CD14-positive monocyte (primary cell): Measurements from ENCODE around the gene HOXD4. TPM values are rescaled to one million over a fixed set of nuclear protein-coding genes. Genes with fewer than 3 reads are reported as not detected.

Source experiments
- DNase-seq, 3 donors: peaks; one replicate each; pipeline ENCODE4 v3.0.0-alpha.2; 2011 to 2022
- H2AFZ ChIP-seq: 2 replicates; pipeline ENCODE4 v1.6.0; 2012; ENCODE audit warnings: mild to moderate bottlenecking, low read depth, low read length, inconsistent platforms; ENCODE audit not compliant: insufficient read depth, poor library complexity, severe bottlenecking
- H3K27ac ChIP-seq, 2 donors: 1 replicate in 1 of 2; 2 replicates in 1 of 2; pipeline ENCODE4 v1.5.1; 2012 to 2013; ENCODE audit warnings: low read length in 2 of 2, control low read depth in 1 of 2, inconsistent platforms in 1 of 2, low read depth in 1 of 2, mild to moderate bottlenecking in 1 of 2
- H3K27me3 ChIP-seq, 2 donors: one replicate each; pipeline versions ENCODE4 v1.6.0 to v1.6.1; 2011 to 2013; ENCODE audit warnings: low read length in 2 of 2; ENCODE audit not compliant: control insufficient read depth in 2 of 2, insufficient read depth in 2 of 2
- H3K36me3 ChIP-seq, 2 donors: replicated peaks in 1 of 2; 1 replicate in 1 of 2; 2 replicates in 1 of 2; pipeline versions ENCODE4 v1.5.1 to v1.6.1; 2012 to 2013; ENCODE audit warnings: low read length in 2 of 2, control low read depth in 1 of 2, inconsistent platforms in 1 of 2, mild to moderate bottlenecking in 1 of 2; ENCODE audit not compliant: insufficient read depth in 2 of 2, control insufficient read depth in 1 of 2
- H3K4me1 ChIP-seq, 2 donors: 1 replicate in 1 of 2; 2 replicates in 1 of 2; pipeline versions ENCODE4 v1.5.1 to v1.6.1; 2012 to 2013; ENCODE audit warnings: low read length in 2 of 2, control low read depth in 1 of 2, inconsistent platforms in 1 of 2, mild to moderate bottlenecking in 1 of 2, moderate library complexity in 1 of 2; ENCODE audit not compliant: insufficient read depth in 2 of 2, control insufficient read depth in 1 of 2
- H3K4me2 ChIP-seq: replicated peaks from 2 replicates; pipeline ENCODE3; 2012; ENCODE audit warnings: low read length, moderate library complexity, mild to moderate bottlenecking; ENCODE audit not compliant: poor library complexity, severe bottlenecking; ENCODE audit errors: extremely low read depth
- H3K4me3 ChIP-seq, 3 experiments: fragments of 200-600 bp in 1 of 3; sonication (generic) in 1 of 3; replicated peaks in 1 of 3; 1 replicate in 2 of 3; 2 replicates in 1 of 3; pipeline ENCODE4 v1.5.1; 2011 to 2013; ENCODE audit warnings: low read length in 3 of 3, mild to moderate bottlenecking in 3 of 3, control low read depth in 2 of 3, low read depth in 2 of 3, inconsistent platforms in 1 of 3, moderate library complexity in 1 of 3
- H3K79me2 ChIP-seq: 2 replicates; pipeline ENCODE4 v1.6.0; 2012; ENCODE audit warnings: mild to moderate bottlenecking, control low read depth, inconsistent platforms, low read length, moderate library complexity; ENCODE audit not compliant: insufficient read depth
- H3K9ac ChIP-seq: 2 replicates; pipeline ENCODE4 v1.6.0; 2017; ENCODE audit warnings: low read length, mild to moderate bottlenecking; ENCODE audit not compliant: insufficient read depth, poor library complexity, severe bottlenecking
- H3K9me3 ChIP-seq, 2 donors: replicated peaks in 1 of 2; 1 replicate in 1 of 2; 2 replicates in 1 of 2; pipeline versions ENCODE4 v1.5.1 to v1.6.1; 2012 to 2013; ENCODE audit warnings: low read length in 2 of 2, control low read depth in 1 of 2; ENCODE audit not compliant: control insufficient read depth in 1 of 2, insufficient read depth in 1 of 2
- H4K20me1 ChIP-seq: 2 replicates; pipeline ENCODE4 v1.6.0; 2012; ENCODE audit warnings: mild to moderate bottlenecking, low read length, control low read depth, moderate library complexity; ENCODE audit not compliant: insufficient read depth
- H3K27ac Mint-ChIP-seq, 7 donors: one replicate each; pipeline ENCODE4 v1.8.0; 2020; ENCODE audit warnings: mild to moderate bottlenecking in 7 of 7, mixed read lengths in 7 of 7, moderate library complexity in 6 of 7, inconsistent platforms in 2 of 7
- H3K27me3 Mint-ChIP-seq, 3 donors: one replicate each; pipeline ENCODE4 v1.8.0; 2021 to 2022; ENCODE audit warnings: low read depth in 3 of 3, mild to moderate bottlenecking in 3 of 3, mixed read lengths in 3 of 3, moderate library complexity in 3 of 3, inconsistent platforms in 1 of 3
- H3K36me3 Mint-ChIP-seq, 2 donors: one replicate each; pipeline ENCODE4 v1.8.0; 2020; ENCODE audit warnings: mixed read lengths in 2 of 2, inconsistent platforms in 1 of 2, mild to moderate bottlenecking in 1 of 2
- H3K4me1 Mint-ChIP-seq: one replicate; pipeline ENCODE4 v1.8.0; 2020; ENCODE audit warnings: mild to moderate bottlenecking, mixed read lengths
- H3K4me3 Mint-ChIP-seq, 2 donors: one replicate each; pipeline ENCODE4 v1.8.0; 2020; ENCODE audit warnings: mild to moderate bottlenecking in 2 of 2, mixed read lengths in 2 of 2, moderate library complexity in 1 of 2
- H3K9me3 Mint-ChIP-seq, 7 donors: one replicate each; pipeline ENCODE4 v1.8.0; 2020 to 2022; ENCODE audit warnings: mixed read lengths in 7 of 7, mild to moderate bottlenecking in 6 of 7, moderate library complexity in 6 of 7, inconsistent platforms in 2 of 7
- CTCF ChIP-seq: fragments of 200-600 bp; IDR thresholded peaks from one replicate; pipeline ENCODE4 v1.8.0; 2022; ENCODE audit warnings: antibody characterized with exemption, mild to moderate bottlenecking
- WGBS: methylation state at CpG from one replicate; pipeline ENCODE4 v1.1.5; 2013; ENCODE audit warnings: missing lambda C conversion rate; ENCODE audit not compliant: insufficient coverage; 5-methylcytosine and 5-hydroxymethylcytosine counted together
- intact Hi-C, 2 donors: fragments of 100-400 bp; cut with micrococcal nuclease; formaldehyde crosslinking; loops; one replicate each; pipeline versions ENCODE4 v1.15.0 to v1.15.1; 2023
- polyA plus RNA-seq, 3 donors: library from polyadenylated mRNA; depleted of rRNA in 1 of 3; unstranded in 2 of 3; stranded (reverse) in 1 of 3; fragments of 300-500 nt in 2 of 3; fragments of >200 nt in 1 of 3; fragmentation: Illumina TruSeq in 2 of 3; gene quantifications; 1 replicate in 2 of 3; 2 replicates in 1 of 3; pipeline ENCODE4 v1.2.3, GENCODE V29; 2012 to 2021

Gene HOXD4
- polyA plus RNA-seq, 3 donors, result not detected

DNA sequence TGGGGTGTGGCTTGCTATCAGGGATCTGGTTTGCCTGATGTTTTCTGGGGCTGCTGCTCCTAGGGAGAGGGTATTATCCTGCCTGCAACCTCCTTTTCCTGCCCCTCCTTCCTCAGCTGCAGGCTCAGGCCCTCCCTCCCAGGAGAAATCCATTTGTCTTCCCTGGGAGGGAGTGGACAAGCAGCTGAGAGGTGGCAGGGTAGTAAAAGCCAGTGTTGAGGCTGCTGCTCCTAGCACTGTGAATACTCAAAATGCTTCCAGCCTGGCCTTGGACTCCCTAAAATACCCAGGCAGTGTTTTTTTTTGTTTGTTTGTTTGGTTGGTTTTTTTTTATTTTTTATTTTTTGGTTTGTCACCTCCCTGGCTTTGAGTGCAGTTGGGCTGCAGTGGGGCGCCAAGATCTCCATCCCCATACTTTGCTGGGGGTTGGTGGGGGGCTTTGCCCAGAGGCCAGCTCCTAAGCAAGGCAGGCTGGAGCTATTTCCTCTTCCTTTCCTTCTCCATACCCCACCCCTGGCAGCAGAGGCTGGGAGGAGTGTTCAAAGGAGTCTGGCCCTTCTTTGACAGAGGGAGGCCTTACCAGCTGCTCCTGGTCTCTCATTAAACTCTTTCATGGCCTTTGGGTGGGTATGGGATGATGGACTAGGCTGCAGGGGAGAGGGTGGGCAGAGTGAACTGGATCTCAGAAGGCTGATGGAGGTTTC, 19.4 kb downstream of the HOXD4 start:
- H3K27me3 ChIP-seq, result peaks cover 88 to 100% of the 10 kb centered on the region in 2 donors

More for the DNA sequence above, 19.4 kb downstream of the HOXD4 start:
- peaks cover 0 to 33% (median 14%) of the 10 kb centered on the region in 7 donors for H3K9me3 Mint-ChIP-seq
- no peak for TF ChIP-seq CTCF
- H3K4me2 ChIP-seq, result no peak overlapping the region
- H3K27ac Mint-ChIP-seq, result no peak overlapping the region
- H3K9me3 ChIP-seq, result peaks cover 0 to 35% of the 10 kb centered on the region in 2 donors
- no peaks in the 10 kb centered on the region for H4K20me1 ChIP-seq
- H3K4me3 ChIP-seq, result no peak overlapping the region
- DNase-seq, result no peak
- peak overlapping the region in 1 of 2 donors; percentile 77 for H3K4me3 Mint-ChIP-seq
- no peaks in the 10 kb centered on the region for H3K36me3 Mint-ChIP-seq
- no peak overlapping the region for H2AFZ ChIP-seq
- H3K79me2 ChIP-seq, result no peaks in the 10 kb centered on the region
- no peaks in the 10 kb centered on the region for H3K36me3 ChIP-seq
- H3K27ac ChIP-seq, result no peak overlapping the region
- intact Hi-C loops, result no loop called here
- H3K27me3 Mint-ChIP-seq, result peaks cover 92 to 100% (median 100%) of the 10 kb centered on the region in 3 donors
- peaks cover 3% of the 10 kb centered on the region for H3K4me1 Mint-ChIP-seq
- no CpG with 5 or more reads among the region's 1 CpG for WGBS
- H3K4me1 ChIP-seq, result no peaks in the 10 kb centered on the region
- H3K9ac ChIP-seq, result no peak overlapping the region
